Fibroblast of skin of back (primary cell): ENCODE measurements around the gene NUTM2E.
"Not testable (repeated sequence)": the region's sequence is repeated elsewhere in the genome, so short reads cannot be mapped to it uniquely, and the experiment has no call there.

Experiments used
- DNase-seq: peaks from one replicate; pipeline ENCODE4 v3.0.0-alpha.2; 2013

The NUTM2E gene

DNA sequence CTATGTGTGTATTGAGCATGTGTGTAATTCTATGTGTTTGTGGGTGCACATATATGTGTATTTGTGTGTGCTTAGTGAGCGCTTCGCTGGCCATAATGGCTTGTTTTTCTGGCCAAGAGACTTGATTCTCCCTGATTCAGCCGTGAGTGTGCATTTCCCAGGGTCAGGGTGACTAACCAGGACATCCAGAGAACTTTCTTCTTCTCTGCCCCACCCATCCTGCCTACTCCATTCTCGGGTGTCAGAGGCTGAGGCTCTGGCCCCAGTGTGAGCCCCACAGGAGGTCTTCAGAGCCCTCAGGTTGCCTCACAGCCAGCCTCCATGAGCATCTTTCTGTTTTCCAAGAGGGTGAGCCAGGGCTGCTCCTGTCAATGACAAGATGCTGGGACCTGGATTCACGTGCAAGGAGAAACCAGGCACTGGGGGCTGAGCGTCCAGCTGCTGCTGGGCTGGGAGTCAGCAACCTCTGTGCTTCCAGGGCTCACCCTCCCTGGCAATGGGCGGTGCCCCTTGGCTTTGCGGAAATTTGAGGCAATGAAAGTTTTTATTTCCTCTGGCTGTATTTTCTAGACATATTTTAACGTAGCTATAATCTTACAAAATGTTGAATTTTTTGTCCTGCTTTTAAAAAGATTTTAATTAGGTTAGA is 40.5 kb downstream of the NUTM2E start:
- DNase-seq, result not testable (repeated sequence)

GRCh38 chr10:79868023-79868422 is 41.5 kb downstream of the NUTM2E start:
- DNase-seq, result not testable (repeated sequence)

GRCh38 chr10:79869439-79870097 is 43.0 kb downstream of the NUTM2E start:
- DNase-seq, result not testable (repeated sequence)

DNA sequence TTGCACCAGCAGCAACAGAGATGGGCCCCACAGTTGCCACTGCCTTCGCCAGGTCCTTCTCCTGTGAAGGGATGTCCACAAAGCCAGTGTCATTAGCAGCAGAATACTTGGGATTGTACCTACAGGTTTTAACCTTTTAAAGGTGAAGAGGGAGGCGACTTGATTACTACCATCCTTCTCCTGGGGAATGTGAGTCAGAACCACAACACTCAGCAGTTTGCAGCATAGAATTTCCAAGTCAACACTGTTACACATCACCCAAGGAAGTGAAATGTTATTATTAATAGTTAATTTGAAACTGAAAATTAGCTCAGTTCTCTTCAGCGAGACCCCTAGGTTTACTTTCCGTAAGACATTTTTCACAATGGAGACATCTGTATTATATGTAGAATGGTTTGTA is 45.2 kb downstream of the NUTM2E start:
- DNase-seq, result not testable (repeated sequence)
